T-helper 1 cell treated with Interleukin-12 subunit alpha and Interleukin-12 subunit beta and Interleukin-4 antibody, amounts not matched to agents 30 ng/mL and 1 ng/mL, for 36 hours (primary cell): ENCODE data around the gene SPSB1. TPM values are rescaled to one million over a fixed set of nuclear protein-coding genes. Genes with fewer than 3 reads are reported as not detected.

Source experiments
- intact Hi-C: fragments of 100-400 bp; cut with micrococcal nuclease; formaldehyde crosslinking; loops from one replicate; pipeline ENCODE4 v1.15.1; 2024
- total RNA-seq: library from RNA; stranded (reverse); gene quantifications from 2 replicates; pipeline ENCODE4 v1.2.3, GENCODE V29; 2022

Gene SPSB1
- total RNA-seq, 1 donor from 2014 or later, result 22.8 TPM

- intact Hi-C loops, result no loop called here
Measured at GRCh38 chr1:9278585-9279153, 14.0 kb upstream of the SPSB1 start.

- intact Hi-C loops, result no loop called here
Measured at GRCh38 chr1:9279172-9279840, 13.4 kb upstream of the SPSB1 start.

DNA sequence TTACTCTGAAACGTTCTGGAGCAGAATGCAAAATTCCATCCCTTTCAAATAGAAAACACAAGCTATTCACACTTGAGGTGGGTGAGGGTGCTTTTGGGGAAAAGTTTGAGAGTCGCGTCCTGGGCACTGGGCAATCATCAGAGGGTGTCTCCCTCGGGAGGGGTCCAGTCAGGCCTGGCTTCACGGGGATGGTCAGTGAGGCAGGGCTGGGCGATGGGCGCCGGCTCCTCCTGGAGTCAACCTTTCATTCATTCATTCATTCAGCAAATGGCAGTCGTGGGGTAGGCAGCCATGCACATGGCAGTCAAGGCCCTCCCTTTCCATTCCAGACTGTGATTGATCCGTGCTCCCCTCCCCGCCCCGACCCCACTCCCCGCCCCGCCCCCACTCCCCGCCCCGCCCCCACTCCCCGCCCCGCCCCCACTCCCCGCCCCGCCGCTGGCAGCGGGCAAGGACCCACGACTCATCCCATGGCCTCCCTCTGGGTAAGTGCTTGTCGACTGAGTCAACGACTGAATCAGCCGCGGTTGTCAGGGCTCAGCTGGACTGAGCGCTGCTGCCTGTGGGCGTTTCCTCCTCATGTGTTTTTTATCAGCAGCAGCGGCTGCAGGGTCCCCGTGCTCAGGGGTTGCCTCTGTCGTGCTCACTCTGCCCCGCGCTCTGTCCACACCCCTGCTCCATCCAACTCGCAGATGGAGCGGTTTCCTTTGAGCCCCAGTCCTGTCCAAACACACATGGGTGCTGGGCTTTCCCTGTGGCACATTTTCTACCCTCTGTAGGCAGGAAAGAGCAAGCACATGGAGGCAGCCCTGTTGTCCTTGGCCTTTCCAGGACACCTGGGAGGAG is 12.5 kb upstream of the SPSB1 start:
- intact Hi-C loops, result loop anchor here (2.0 kb wide), 1 partner anchor 15 kb away; no protein-coding TSS in a partner anchor

GRCh38 chr1:9281071-9281827 is 11.4 kb upstream of the SPSB1 start:
- intact Hi-C loops, result loop anchor here (2.0 kb wide), 1 partner anchor 14 kb away; no protein-coding TSS in a partner anchor

GRCh38 chr1:9281908-9282695 is 10.6 kb upstream of the SPSB1 start:
- intact Hi-C loops, result loop anchor here (2.0 kb wide), 1 partner anchor 13 kb away; no protein-coding TSS in a partner anchor

DNA sequence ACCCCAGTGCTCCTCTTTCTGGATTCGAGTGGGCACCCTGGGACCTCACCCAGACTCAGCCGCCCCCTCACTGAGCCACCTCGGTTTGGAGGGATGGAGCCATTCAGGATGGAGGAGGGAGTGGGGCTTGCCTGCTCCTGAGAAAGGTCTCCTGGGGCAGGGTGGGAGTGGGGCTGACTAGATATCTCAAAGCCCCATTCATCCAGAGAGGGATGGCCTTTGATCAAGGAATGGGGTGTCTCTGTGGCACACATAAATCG is 10.1 kb upstream of the SPSB1 start:
- intact Hi-C loops, result no loop called here

DNA sequence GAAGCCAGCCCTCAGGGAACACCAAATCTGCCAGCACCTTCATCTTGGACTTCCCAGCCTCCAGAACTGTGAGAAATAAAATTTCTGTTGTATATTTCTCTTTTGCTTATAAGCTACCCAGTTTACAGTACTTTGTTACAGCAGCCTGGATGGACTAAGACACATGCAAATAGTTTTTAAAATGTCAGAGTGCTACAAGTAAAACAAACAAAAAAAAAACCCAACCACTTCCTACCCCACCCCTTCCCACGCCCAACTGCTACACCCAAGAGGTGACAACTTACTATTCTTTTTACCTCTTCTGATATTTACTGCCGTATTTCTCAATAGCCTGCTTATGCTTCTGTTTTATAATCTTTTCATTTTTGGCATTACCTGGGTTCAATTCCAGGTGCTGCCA is 8.6 kb upstream of the SPSB1 start:
- intact Hi-C loops, result loop anchor here (1.0 kb wide), 2 partner anchors 8 to 9 kb away; partner anchors contain the start of gene SPSB1

DNA sequence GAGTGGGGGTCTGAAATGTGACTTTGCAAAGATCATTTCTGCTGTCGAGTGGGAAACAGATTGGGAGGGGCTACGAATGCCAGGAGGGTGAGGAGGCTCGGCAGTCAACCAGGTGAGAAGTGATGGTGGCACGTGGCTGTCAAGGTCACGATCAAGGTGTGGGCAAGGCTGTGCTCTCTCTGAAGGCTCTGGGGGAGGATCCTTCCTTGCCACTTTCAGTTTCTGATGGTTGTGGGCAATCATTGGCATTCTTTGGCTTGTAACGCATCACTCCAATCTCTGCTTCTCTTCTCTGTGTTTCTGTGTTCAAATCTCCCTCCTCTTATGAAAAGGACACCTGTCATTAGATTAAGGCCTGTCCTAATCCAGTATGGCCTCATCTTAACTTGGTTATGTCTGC is 6.1 kb upstream of the SPSB1 start:
- intact Hi-C loops, result no loop called here

- intact Hi-C loops, result loop anchor here (1.0 to 2.0 kb wide), 6 partner anchors 22 to 202 kb away; no protein-coding TSS in a partner anchor
Measured at GRCh38 chr1:9289090-9289534, 3.6 kb upstream of the SPSB1 start.

DNA sequence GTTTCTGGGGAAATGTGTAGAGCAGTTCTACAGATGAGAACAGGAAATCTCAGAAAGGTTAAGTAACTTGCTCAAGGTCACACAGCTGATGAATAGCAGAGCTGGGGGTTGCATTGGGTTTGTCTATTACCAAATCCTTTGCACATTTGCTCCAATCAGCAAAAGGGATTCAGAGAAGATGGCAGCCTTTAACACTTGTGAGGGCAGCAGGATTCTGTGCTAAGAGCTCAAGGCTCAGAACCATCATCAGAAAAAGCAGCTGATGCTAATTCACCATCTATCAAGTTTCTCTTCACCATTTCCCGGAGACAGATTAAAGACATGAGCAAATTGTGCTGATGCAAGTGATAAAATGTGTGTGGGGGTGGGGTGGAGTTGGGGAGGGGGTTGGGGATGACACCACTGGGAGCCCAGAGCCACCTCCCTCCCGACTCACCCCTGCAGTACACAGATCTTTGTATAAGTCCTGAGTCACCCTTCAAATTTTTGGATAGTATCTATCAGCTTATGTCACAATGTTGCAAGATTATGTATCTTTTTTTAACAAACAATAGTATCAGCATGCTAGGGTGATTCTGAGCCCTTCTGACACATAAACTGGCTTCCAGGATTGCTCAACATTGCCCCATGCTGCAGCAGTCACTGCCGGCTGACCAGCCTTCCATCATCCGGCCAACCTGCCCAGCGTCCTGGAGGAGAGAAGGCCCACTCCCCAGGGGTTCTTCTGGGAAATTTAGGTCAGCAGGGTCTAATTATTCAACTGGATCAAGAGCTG is 2.8 kb upstream of the SPSB1 start:
- intact Hi-C loops, result loop anchor here (1.0 to 2.0 kb wide), 6 partner anchors 23 to 201 kb away; no protein-coding TSS in a partner anchor

DNA sequence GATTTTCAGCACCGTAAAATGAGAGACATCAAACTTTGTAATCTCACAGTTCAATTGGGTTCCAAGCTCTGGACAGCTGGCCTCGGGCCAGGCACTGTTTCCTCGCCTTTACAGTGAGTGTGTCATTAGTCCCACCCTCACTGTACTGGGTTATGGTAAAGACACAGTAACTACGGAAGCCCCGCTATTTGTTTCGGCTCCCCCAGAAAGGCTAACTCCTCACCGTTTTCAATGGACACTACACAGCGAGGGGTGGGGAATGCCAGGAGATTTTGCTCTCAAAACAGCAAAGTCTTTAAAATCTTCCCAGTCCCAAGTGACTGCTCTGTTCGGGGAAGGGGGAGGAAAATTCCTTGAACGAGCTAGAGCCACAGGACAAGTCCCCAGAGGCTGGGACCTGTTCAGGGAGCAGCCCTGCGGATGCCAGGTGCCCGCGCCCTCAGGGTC is 757 bp upstream of the SPSB1 start:
- intact Hi-C loops, result loop anchor here (1.0 kb wide), 2 partner anchors 8 to 137 kb away; no protein-coding TSS in a partner anchor

- intact Hi-C loops, result no loop called here
Measured at GRCh38 chr1:9293241-9293532, 493 bp downstream of the SPSB1 start.

DNA sequence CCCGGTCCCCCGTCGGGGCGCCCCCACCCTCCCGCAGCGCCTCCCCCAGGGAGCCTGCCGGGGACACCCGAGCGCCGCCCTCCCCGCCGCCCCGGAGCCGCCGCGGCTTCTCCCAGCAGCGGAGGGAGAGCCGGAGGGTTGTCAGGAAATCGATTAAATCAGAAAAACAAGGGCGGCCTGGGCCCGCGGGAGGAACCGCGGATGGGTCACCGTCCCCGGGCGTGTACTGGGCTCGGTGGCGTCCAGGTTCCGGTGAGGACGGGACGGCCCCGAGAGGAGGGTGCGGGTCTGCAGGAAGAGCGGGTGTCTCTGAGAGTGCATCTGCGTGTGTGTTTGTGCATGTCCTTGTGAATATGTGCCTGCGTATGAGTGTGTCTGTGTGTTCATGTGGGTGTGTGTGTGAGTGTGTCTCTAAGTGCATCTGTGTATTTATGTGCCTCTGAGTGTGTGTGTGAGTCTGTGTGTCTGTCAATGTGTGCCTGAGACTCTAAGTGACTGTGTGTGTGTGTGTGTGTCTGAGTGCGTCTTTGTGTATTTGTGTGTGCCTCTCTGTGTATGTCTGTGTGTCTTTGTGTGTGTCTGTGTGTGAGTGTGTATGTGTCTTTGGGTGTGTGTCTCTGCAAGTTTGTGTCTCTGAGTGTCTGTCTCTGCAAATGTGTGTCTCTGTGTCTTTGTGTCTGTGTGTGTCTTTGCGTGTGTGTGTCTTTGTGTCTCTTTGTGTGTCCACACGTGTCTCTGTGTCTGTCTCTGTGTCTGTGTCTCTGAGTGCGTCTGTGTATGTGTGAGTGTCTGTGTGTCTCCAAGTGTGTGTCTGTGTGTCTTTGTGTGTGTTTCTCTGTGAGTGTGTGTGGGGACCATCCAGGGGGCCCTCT is 1.1 kb downstream of the SPSB1 start:
- intact Hi-C loops, result loop anchor here (2.0 kb wide), 2 partner anchors 13 to 119 kb away; no protein-coding TSS in a partner anchor

DNA sequence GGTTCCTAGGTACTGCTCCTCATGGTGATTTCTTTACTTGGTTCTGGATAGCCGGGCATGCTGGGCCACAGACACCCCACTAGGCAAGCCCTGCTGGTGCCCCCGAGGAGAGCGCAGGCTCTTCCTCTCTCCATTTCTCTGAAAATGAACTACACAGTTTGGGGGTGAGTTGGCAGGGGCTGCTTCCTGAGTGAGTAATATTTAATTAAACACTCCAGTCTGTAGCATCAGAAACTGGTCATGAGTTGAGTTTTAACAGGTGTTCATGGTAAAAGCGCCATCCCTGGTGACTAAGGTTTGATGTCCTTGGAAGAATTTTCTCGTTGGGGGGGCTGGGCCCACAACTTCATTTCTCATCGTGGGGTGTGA is 1.7 kb downstream of the SPSB1 start:
- intact Hi-C loops, result loop anchor here (2.0 kb wide), 2 partner anchors 14 to 118 kb away; no protein-coding TSS in a partner anchor

GRCh38 chr1:9294910-9295636 is 2.4 kb downstream of the SPSB1 start:
- intact Hi-C loops, result loop anchor here (1.0 to 2.0 kb wide), 4 partner anchors 14 to 118 kb away; no protein-coding TSS in a partner anchor

GRCh38 chr1:9295884-9296283 is 3.2 kb downstream of the SPSB1 start:
- intact Hi-C loops, result loop anchor here (1.0 to 2.0 kb wide), 4 partner anchors 15 to 117 kb away; no protein-coding TSS in a partner anchor

- intact Hi-C loops, result no loop called here
Measured at GRCh38 chr1:9296850-9297249, 4.2 kb downstream of the SPSB1 start.

DNA sequence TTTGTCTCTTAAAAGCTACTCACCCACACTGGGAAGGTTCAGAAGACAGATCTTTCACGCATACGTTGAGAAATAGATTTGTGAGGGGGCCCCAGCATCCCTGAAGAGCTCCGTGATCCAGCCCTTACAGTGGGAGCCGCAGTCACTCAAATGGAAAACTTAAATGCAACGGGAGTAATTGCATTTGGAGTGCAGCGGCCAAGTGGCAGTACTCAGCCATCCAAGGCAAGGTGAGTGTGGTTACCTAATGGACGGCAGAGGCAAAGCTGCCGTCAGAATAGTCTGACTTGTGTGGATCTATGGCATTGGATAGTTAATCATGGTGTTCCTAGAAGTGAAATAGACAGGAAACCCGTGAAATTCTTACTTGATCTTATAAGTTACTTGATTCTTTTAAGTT is 5.1 kb downstream of the SPSB1 start:
- intact Hi-C loops, result no loop called here
